ENCODE measurements around the gene TLR9.
"Not testable (repeated sequence)": the region's sequence is repeated elsewhere in the genome, so short reads cannot be mapped to it uniquely, and the experiment has no call there.

TLR9 gene

DNA sequence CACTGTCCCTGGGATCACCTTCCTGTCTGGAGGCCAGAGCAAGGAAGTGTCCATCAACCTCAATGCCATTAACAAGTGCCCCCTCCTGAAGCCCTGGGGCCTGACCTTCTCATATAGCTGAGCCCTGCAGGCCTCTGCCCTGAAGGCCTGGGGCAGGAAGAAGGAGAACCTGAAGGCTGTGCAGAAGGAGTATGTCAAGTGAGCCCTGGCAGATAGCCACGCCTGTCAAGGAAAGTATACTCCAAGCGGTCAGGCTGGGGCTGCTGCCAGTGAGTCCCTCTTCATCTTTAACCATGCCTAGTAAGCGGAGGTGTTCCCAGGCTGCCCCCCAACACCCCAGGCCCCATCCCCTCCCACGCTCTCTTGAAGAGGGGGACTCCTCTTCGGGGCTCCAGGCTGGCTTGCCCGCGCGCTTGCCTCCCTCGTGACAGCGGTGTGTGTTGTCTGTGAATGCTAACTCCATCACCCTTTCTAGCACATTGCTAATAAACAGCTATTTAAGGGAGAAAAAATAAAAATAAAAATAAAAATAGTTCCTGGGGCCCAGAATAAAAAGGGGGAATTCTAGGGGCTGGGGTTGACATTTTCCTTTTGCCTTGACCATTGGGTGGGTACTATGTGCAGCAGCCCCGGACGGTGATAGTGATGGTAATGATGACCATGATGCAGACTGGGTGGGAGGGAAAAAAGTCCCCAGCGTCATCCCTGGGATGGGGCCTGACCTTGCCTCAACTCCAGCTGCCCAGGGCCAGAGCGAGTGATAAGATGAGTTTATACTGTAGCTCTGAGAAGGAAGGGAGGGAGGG, 30.8 kb downstream of the TLR9 start:
- no peak for DNase-seq

GRCh38 chr3:52193065-52193464, 32.4 kb downstream of the TLR9 start:
- DNase-seq: no peak

GRCh38 chr3:52191663-52192062, 33.8 kb downstream of the TLR9 start:
- no peak for DNase-seq

GRCh38 chr3:52190294-52191074, 35.0 kb downstream of the TLR9 start:
- DNase-seq: no peak

- no peak for DNase-seq
These were observed 36.9 kb downstream of the TLR9 start for GRCh38 chr3:52188556-52188955.

DNA sequence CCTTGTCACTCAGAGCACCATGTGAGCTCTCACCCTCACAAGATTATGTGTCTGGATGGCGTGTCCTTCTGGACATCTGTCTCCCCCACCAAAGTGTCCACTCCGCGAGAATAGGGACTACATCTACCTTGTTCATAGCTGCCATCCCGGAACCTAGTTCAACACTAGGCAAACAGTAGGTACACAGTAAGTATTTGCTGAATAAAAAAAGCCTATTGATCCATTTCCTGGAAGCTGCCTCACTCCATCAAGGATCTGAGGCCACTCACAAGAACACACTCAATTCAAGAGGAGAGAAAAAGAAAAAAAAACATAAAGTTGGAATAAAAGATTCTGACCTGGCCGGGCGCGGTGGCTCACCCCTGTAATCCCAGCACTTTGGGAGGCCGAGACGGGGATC, 38.7 kb downstream of the TLR9 start:
- DNase-seq: no peak

DNA sequence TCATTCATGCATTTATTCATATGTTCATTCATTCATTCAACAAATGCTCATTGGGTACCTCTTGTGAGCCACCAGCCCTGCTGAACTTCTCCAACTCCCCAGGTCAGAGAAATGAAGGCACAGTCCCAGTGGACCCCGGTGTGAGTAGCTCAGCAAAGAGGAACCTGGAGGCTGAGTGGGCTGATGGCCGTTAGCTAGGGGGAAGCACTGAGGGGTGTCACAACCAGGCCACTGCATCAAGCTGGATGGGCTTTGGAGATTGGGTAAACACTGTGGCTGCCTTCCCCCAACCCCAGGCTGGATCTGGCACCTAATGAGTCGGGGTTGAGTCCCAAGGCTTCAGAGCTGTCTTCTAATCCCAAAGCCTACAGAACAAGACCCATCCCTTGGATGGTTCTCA, 39.6 kb downstream of the TLR9 start:
- no peak for DNase-seq

DNA sequence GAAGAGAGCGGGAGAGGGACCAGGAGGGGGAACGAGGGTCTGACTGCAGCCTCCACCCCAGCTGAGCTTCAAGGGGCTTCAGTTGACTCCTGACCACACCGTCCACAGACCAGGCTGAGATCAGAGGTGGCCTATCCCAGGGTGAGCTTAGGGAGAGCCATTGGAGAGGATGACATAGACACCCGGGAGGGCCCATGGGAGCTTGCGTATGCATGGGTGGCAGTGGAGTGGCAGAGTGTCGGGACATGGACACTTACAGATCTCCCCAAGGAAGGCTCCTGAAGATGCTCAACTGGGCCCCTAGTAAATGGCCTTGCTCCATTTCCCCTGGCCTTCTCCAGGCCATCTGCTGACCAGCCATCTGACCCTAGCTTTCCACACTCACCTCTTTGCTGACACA, 40.1 kb downstream of the TLR9 start:
- DNase-seq: no peak

DNA sequence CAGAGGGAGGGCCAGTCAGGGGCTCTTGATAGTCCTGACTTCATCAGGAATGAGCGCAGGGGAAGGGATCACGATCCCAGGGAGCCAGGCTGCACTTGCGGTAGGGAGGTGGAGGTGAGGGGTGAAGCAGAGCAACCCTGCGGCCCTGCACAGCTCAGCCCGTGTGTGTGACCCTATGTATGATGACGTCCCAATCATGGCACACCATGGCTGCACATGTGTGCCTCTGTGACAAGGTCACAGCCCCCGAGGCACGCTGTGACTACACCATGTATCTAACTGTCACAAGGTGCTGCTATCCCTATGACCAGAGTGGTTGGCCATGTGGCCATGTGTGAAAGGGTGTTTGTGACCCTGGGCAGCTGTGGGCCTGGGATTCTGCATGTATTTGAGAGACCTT, 40.8 kb downstream of the TLR9 start:
- DNase-seq: no peak

GRCh38 chr3:52183786-52184445, 41.5 kb downstream of the TLR9 start:
- DNase-seq: no peak

GRCh38 chr3:52182691-52183090, 42.8 kb downstream of the TLR9 start:
- no peak for DNase-seq

DNA sequence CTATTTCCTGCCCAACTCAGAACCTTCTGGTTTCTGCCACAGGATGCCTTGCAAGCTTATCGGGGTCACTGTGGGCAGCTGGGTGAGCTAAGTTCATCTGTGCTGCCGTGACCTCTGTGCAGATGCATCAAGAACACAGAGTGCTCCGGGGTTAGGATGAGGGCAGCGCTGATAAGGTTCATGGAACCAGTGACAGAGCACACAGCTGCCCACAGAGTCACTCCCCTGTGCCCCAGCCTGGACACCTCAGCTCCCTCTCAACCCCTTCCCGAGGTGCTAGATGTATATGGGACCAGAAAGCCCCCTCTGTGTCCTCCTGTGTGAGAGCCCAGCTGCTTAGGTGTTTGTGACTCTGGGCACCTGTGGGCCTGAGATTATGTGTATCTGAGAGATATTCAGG, 43.2 kb downstream of the TLR9 start:
- no peak for DNase-seq

DNA sequence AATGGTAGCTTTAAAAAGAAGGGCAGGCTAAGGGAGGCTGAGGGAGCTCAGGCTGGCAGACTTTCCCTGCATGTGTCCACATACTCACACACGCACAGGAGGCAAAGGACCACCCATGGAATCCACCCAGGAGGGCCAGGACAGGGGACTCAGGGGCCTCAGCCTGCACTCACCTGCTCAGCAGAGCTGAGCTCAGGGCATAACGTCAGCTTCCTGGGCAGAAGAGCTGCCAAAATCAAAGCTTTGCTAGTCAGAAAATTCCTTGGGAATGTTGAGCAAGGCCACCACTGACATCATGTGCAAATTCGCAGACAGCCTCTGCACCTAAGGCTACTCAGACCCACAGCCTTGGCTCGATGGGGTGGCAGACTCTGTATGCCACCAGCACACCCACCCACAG, 43.9 kb downstream of the TLR9 start:
- DNase-seq: no peak

GRCh38 chr3:52178537-52178936, 46.9 kb downstream of the TLR9 start:
- DNase-seq: no peak

GRCh38 chr3:52178126-52178525, 47.3 kb downstream of the TLR9 start:
- DNase-seq: not testable (repeated sequence)

DNA sequence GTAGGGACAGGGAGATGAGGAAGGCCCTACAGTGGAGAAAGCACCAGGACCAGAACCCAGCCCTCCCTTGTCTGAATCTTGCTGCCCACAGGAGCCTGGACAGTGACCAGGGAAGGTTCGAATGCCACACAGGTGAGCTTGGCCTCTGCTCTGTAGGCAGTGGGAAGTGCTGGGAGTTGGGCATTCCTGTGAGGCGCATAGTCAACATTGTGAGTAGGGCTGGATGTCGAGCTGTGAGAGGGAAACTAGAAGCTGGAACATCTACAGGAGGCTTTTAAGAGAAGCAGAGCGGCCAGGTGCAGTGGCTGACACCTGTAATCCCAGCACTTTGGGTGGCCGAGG, 47.8 kb downstream of the TLR9 start:
- no peak for DNase-seq

DNA sequence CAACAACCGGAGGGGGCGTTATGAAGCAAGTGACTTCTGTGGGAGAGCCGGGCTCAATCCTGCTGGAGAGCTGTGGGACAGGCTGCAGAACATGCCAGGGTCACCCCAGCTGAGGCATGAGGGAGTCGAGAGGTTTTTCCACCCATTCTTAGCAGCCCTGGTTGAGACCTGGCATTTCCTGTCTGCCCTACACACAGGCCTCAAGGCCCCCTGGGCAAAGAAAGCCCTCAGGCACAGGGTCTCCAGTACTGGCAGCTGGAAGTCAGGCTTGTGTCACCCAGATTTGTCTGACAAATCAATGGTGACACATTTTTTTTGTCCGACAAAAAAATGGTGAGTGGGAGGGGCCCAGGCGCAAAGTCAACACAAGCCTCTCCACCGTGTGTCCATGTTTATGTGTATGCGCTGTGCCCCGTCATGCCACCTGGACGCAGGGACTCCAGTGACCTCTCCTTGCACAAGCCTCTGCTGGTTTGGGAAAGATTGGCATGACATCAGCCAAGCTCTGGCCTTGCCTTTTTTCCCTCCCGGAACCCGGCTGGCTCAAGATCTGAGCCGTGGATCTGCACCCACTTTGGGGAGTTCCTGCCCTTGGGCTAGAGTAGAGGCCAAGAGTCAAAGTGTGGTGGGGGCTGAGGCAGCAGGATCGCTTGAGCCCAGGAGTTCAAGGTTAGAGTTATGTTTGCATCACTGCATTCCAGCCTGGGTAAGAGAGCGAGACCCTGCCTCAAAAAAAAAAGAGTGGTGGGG, 48.3 kb downstream of the TLR9 start:
- no peak for DNase-seq

DNA sequence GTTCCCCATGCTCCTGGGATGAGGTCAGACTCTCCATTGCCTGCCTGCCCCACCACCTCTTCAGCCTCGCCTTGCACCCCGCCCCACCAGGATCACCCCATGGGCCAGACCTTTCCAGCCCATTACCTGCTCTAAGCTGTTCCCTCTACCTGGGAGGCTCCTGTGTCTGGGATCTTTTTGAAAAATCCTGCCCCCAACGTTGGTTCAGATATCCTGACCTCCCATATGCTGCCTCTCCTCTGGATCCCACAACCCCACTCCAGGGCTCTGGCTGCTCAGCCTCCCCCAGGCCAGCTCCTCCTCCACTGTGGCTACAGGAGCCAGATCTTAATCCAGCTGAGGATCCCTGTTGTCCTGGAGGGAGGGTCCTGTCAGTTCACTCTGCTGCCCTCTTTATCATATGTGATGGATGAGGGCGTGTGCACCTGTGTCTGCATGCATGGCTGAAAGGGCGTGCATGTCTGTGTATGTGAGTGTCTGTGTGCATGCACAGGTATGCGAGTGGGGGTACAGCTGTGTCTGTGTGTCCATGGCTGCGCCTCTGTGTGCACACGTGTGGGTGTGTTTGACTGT, 49.2 kb downstream of the TLR9 start:
- no peak for DNase-seq

DNA sequence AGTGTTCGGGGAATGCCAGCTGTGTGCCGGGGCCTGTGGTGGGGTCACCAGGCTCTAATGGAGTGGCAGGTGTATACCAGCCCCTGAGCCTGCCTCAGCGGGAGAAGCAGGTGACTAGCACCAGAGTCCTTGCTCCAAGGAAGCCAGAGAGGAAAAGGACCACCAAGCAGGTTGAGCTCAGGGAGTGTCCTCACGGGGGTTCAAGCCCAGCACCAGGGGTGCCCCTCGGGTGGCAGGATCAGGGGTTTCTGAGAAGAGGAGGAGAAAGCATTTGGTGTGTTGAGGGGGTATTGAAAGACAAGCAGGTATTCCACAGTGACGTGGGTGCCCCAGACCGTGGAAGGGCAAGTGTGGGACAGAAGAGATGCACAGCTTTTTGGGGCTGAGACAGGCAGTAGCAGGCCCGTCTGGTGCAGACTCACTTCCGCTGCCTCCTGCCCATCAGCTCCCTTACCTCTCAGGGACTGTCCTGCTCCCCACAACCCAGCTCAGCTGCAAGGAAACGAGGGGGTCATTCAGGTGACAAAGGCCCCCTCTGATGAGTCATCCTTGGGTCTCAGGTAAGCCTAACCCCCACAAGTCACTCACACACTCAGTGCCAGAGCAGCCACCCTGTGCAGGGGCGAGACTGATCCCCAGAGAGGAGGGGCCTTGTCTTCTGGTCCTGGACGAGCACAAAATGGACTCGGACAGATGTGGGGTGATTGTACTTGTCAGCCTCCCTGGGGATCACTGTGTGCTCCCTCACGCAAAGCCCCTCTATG, 49.8 kb downstream of the TLR9 start:
- DNase-seq: no peak

- DNase-seq: no peak
These were observed 50.5 kb downstream of the TLR9 start for GRCh38 chr3:52174896-52175295.

- DNase-seq: no peak
These were observed 52.3 kb downstream of the TLR9 start for GRCh38 chr3:52173101-52173500.

GRCh38 chr3:52172262-52172757, 53.1 kb downstream of the TLR9 start:
- DNase-seq: no peak
